8988T (cell line): ENCODE data around the gene SCAMP5.

Experiments used
- DNase-seq: peaks from one replicate; pipeline ENCODE4 v3.0.0; 2011

Gene SCAMP5

DNA sequence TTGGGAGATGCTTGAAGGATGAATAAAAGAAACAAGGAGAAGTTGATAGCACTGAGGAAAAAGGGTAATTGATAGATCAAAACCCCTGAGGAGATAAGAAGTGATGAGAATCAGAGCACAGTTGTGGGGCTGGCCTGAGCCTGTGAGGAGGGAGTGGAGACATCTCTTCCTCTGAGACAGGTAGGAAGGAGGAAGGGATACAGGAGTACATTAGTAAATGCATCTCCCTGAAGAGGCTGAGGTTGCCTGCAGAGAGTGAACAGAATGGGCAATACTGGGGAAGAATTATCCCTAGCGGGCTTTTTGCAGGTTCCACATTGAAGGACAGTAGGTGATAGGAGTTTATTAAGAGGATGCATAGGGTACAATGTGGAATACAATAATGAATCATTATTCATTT lies 17.3 kb upstream of the SCAMP5 start:
- no peak for DNase-seq

DNA sequence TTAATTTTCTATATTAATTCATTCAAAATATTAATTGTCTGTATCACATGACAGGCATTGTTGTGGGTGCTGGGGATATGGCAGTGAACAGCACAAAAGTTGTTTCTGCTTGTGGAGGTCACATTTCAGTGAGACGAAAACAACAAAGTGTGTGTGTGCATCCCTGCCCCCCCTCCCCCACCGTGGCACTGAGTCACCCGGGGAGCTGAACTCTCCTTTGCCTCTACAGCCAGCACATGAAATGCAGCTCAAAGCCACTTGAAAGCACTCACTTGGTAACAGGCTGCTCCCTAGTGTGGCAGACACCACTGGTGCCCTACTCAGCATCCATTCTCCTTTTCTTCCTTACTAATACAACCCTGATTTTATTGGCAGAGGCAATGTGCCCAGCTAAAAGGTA lies 16.9 kb upstream of the SCAMP5 start:
- DNase-seq, result no peak

DNA sequence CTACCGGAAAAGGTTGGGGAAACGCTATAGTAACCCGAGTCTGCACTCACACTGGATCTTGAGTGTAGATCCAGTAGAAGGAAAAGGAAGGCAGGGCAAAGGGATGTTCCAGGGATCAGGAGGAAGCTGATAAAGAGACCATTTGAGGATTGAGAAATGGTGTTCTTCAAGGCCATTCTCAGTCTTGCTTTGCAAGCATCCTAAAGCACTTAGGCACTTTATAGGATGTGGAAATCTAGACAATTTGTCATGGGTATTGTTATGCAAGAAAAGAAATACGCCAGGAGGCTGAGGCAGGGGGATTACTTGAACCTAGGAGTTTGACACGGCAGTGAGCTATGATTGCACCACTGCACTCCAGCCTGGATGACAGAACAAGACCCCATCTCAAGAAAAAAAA lies 13.2 kb upstream of the SCAMP5 start:
- DNase-seq, result no peak

DNA sequence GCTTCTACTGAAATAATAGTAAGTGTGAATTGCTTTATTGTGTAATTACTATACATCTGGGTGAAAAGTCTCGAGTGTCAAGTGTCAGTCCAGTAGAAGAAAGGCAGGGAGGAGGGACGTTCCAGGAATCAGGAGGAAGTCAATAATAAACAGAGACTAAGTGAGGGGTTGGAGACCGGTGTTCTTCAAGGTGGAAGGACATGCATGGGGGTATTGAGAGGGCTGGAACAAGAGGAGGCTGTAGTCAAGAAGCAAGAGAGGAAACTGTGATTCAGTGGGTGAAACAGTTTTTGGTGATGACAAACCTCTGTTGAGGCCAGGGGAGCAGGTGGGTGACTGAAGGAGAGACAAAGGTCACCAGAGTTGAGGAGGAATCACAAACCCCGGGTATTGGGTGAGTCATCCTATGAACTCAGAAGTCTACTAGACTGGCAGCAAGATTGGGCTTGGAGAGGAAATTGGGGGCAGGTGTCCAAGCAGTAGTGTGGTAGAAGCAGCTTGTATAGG lies 11.6 kb upstream of the SCAMP5 start:
- no peak for DNase-seq

DNA sequence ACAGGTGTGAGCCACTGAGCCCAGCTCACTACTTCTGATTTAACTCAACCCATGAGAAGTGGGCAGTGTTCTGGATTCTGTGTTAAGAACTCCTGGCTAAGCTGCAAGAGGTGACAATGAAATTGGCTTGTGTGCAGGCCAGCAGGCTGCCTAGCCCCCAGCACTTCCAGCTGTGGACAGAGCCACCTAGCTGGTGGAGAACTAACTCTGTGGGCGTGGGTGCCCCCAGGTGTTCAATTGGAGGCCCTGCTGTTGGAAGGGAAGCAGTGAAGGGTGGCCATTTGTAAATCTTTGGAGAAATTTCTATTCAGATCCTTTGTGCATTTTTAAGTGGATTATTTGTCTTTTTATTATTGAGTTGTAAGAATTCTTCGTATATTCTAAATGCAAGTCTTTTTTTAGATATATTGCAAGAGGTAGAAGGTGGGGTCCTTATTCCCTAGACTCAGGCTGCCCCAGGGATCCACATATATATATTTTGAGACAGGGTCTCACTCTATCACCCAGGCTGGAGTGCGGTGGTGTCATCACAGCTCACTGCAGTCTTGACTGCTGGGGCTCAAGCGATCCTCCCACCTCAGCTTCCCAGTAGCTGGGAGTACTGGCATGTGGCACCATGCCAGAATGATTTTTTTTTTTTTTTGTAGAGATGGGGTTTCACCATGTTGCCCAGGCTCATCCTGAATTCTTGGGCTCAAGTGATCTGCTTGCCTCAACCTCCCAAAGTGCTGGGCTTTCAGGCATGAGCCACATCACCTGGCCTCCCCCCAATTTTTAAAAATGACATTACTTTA lies 7.2 kb upstream of the SCAMP5 start:
- peak; percentile 42 for DNase-seq

DNA sequence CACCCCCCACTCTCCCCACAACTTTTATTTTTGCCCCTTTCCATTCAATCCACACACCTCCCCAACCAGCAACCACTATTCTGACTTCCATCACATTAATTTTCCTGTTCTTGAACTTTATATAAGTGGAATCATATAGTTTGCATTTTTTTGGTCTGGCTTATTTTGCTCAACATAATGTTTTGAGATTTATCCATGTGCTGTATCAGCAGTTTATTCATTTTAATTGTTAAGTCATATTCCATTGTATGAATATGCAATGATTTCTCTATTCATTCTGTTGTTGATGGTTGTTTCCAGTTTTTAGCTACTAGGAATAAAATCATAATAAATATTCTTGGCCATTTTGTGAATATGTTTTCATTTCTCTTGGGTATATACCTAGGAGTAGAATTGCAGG lies 5.8 kb upstream of the SCAMP5 start:
- no peak for DNase-seq

DNA sequence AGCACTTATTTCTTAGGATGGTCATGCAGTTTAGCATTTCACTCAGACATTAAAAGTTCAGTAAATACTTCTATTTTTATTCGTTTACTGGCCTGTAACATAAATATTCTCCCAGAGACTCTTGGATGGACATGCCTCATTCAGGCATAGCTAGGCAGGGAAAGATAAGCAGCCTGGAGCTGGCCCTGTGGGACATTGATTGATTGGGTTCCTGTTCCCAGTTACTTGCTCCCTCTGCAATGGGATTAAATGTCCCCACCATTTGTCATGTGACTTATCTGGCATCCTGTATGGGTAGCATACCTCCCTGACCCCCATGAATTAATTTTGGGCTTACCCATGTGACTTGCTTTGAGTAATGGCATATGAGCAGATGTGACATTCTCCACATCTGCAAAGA lies 2.7 kb upstream of the SCAMP5 start:
- DNase-seq, result no peak

DNA sequence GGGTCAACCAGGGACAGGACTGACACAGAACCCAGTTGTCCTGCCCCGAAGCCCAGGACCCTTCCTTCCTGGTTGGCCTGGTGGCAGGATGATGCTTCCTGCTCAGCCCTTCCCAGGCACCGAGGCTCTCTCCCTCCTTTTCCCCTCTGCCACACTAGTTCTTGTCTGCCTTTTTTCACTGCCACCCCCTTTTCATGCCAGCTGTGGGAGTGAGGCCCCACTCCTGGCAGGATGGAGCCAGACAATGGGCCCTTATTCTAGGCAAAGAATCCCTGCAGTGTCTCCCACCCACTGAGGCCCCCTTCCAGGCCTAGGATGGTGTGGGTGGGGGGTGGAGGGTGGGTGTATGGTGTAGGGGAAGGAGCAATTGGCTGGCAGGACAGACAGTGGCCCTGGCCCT lies 1.1 kb upstream of the SCAMP5 start:
- DNase-seq, result no peak

DNA sequence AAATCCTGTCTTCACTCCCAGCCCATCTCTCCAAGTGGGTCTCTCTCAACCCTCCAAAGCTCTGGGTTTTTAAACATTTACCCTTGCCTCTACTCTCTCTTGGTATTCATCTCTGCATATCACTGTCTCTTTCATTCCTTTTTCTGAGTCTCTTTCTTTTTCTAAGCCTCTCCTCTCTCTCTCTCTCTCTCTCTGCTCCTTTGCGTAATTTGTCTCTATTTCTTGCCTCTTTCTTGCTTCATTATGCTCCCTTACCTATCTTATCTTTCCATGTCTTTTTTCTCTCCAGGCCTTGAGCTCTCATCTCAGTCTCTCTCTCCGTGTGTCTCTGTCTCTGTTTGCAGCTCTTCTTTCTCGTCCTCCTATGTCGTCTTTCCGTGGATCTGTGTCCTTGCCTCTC lies 678 bp upstream of the SCAMP5 start:
- no peak for DNase-seq

DNA sequence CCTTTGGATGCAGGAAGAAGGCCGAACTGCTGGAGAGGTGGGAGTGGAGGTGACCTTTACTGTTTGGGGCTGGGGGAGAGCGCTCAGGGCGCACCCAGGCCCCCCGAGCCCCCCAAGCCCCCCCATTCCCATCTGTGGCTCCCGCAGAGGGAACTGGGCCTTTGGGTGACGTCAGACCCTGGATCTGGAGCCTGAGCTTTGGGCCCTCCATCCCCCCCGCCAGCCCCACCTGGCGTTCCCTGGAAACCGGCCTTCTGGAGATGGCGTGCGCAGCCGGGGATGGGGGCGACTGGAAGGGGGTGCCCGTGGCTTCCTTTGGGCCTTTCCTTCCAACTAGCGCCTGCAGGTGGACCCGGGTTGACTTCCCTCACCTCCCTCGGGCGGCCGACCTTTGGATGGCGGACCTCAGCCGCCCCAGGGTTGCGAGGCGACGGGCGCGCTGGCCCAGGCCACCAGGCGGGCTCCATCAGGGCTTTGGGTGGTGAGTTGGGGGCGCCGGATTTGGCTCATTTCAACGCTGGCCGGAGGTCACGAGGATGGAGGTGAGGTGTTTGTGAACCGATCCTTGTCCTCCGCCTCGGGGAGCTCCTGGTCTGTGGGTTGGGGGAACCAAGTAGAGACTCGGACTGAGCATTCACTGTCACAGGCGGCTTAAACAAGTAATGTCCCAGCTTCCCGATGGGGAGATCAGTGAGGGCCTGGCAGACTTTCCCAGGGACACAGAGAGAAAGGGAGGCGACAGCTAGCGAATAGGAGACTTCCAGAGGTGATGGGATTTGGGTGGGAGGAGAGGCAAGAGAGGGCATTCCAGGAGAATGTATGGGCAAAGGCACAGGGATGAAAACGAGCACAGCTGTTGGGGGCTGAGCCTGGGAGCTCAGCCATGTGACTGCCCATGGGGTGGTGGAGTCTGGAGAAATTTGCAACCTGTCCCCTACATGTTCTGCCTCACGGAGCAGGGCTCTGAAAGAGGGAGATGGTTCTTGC lies 709 bp downstream of the SCAMP5 start:
- DNase-seq, result no peak

DNA sequence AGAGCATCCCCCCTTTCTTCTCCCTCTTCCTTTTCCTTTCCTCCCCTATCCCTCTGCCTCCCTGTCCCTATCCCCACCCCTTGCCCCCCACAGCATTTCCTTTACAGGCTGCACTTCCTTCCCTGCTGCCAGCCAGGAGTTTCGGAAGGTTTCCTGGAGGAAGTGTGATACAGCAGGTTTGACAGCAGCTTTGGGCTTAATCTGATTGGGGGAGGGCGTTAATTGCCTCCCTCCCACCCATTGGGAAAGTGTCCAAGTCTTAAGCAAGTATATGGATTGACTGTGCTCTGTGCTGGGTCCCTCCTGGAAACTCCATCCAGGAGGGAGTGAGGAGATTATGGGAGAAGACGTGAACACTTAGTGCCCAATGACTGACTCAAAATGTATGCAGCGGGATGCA lies 1.8 kb downstream of the SCAMP5 start:
- DNase-seq, result no peak

DNA sequence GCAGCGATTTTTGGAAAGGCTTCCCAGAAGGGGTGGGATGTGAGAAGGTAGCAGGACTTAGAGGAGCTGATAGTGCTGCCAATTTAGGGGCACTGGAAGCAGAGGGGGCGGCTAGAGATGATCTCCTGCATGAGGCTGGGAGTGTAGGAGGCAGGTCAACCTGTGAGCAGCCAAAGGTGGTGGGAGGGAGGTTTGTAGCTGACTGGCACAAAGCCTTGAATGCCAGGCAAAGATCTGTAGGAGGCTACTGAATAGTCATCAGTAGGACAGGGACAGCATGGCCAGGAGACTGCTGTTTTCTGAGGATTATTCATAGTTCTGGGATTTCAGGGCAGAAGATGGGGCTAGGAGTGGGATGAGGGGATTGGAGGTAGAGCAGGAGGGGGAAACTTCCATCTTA lies 2.2 kb downstream of the SCAMP5 start:
- no peak for DNase-seq

DNA sequence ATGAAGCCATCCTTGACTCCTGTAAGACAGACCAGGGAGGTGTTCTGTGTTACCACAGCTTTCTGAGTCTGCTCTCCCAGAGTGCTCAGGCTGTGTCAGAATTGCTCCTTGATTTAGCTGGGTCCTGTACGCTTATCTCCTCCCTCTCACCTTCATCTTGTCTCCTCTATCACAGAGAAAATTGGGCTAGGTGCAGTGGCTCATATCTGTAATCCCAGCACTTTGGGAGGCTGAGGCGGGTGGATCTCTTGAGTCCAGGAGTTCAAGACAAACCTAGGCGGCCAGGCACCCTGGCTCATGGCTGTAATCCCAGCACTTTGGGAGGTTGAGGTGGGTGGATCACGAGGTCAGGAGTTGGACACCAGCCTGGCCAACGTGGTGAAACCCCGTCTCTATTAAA lies 5.9 kb downstream of the SCAMP5 start:
- no peak for DNase-seq

DNA sequence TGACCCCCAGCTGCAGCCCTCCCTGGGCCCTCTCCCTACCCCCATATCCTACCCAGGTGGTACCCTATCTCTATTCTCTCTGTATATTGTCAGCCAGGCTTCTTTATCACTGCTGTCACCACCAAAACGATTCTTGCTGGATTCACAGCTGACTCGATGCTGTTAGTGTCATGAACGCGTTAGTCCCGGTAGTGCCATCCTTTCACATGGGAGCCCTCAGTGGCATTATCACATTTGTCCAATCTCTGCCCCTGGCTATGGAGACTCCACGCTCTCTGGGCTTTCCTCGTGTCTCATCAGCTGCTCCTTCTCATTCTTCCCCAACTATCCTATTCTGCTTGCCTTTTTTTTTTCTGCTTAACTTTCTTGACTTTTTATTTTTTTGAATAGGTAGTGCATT lies 7.0 kb downstream of the SCAMP5 start:
- no peak for DNase-seq

DNA sequence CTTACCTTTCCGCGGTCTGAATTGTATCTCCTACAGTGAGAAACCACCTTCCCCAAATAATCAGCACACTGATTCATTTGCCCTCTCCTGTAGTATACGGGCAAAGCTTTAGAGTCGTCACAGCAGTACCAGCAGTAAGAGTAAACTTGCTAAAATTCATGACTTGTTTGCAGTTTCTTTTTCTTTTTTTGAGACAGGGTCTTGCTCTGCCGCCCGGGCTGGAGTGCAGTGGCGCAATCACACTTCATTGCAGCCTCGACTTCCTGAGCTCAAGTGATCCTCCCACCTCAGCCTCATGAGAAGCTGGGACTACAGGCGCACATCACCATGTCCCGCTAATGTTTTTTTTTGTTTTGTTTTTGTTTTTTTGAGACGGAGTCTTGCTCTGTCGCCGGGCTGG lies 11.9 kb downstream of the SCAMP5 start:
- no peak for DNase-seq

DNA sequence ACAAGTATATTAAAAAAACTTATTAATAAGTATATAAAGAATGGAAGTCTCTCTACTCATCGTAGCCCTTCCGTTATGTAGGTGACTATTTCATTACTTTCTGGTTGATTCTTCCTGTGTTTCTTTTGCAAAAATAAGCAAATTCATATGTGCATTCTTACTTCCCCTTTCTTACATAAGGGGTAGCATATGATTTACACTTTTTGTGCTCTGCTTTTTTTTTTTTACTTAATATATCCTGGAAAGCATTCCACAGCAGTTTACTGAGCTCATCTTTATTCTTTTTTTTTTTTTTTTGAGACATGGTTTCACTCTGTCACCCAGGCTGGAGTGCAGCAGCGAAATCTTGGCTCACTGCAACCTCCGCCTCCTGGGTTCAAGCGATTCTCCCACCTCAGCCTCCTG lies 12.9 kb downstream of the SCAMP5 start:
- no peak for DNase-seq

DNA sequence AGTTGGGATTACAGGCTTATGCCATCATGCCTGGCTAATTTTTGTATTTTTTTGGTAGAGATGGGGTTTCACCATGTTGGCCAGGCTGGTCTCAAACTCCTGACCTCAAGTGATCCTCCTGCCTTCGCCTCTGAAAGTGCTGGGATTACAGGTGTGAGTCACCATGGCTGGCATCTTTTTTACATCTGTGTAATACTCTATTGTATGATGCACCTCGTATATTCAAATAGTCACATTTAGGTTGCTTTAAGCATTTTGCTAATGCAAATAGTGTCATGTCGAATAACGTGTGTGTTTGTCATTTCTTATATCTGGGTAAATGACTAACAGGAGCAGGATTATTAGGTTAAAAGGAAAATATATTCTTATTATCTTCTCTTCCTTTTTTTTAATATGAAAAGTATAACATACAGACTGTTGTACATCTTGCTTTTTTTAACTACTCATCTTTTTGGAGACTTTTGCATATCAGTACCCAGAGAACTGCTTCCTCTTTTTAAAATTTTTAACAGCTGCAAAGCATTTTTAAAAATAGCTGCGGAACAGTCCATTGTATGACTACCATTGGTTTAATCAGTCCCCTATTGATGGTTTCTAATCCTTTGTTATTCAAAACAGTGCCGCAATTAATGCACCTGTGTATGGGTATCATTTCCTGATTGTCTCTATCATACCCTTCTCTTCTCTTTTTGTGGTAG lies 13.4 kb downstream of the SCAMP5 start:
- DNase-seq, result no peak

DNA sequence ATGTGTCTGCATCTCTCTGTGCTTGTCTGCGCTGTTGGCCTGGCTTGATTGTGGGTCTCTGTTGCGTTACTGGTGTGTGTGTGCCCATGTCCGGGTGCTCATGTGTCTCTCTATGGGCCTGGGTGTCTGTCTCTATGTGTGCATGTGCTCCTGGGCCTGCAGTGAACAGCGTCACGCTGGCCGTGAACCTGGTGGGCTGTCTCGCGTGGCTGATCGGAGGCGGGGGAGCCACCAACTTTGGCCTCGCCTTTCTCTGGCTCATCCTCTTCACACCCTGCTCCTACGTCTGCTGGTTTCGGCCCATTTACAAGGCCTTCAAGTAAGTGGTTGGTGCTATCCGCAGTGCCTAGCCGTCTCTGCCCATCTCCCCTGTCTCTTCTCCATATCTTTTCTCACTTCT lies 21.1 kb downstream of the SCAMP5 start:
- no peak for DNase-seq

DNA sequence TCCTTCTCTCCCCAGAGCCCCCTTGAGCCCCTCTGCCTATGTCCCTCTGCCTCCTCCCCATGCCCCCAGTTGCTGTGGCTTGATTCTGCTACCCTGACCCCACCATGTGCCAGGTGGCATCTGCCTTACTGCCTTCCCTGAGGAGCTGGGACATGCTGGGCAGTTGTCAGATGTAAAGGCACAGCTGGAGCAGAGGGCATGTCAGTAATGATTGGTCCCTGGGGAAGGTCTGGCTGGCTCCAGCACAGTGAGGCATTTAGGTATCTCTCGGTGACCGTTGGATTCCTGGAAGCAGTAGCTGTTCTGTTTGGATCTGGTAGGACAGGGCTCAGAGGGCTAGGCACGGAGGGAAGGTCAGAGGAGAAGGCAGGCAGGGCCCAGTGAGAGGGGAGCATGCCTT lies 24.6 kb downstream of the SCAMP5 start:
- DNase-seq, result no peak

DNA sequence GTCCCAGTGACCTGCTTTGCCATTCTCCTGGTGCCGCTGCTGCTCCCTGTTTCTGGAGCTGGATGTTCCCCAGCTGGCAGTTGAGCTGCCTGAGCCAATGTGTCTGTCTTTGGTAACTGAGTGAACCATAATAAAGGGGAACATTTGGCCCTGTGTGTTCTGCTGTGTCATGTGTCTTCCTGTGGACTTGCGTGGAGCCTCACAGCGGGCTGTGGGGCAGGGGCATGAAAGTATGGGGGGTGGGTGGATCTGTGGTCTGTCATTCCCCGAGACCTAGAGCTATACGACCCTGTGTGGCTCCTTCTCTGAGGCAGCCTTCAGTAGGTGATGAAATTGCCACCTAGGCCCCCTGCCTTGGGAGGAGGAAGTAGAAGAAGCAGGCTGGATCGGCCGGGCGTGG lies 26.0 kb downstream of the SCAMP5 start:
- no peak for DNase-seq

DNA sequence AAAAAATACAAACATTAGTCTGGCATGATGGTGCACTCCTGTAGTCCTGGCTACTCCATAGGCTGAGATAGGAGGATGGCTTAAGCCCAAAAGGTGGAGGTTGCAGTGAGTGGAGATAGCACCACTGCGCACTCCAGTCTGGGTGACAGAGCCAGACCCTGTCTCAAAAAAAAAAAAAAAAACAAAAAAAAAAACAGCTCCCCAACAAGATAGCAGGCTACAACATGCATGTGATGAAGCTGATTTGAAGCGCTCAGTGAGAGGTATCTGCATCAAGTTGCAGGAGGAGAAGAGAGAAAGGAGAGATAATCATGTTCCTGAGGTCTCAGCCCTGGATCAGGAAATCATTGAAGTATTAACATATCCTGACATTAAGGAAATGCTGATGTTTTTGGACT lies 27.4 kb downstream of the SCAMP5 start:
- no peak for DNase-seq

DNA sequence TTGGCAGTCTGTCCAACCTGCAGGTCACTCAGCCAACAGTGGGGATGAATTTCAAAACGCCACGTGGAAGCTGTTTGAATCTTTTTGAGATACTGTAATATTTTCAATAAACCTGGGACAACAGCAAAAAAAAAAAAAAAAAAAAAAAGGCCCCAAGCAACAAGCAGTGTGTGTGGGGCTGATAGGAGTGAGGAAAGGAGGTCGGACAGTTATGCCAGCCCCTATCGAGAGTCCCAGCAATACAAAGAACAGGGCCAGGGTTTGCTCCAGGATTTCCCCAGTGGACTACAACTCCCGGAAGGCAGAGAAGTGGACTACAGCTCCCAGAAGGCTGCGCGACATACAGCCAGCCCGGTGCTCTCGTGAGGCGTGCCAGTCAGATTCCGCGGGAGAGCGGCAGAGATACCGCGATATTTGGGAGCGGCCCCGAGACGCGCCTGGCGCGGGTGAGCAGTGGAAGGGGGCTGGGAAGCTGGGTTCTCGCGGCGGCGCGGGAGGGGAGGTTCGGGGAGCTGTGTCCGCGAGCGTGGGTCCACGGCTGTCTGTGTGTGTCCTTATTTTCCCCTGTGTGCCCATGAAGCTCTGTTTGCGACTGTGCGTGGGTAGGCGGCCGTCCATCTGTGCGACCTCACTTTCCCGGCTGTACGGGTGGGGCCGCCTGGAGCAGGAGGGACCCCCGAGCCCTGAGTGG lies 28.0 kb downstream of the SCAMP5 start, which contains the start of gene PPCDC:
PPCDC (plus strand) TSS at position 410 of the 691 bp plus-strand sequence. CDS start 4,729 bp downstream, outside the sequence.
- peak; percentile 96 for DNase-seq
